ENCODE measurements around the gene CCT3. TPM values are rescaled to one million over a fixed set of nuclear protein-coding genes. Genes with fewer than 3 reads are reported as not detected.

The CCT3 gene
- total RNA-seq = 100 to 1,000 TPM in 3 of 4 donors, 10 to 100 TPM in 1; 91.4 to 198 (median 149) TPM

GRCh38 chr1:156338180-156338976 lies at the start of gene CCT3, which contains the start of gene TSACC:
Gene CCT3, minus strand, starts transcription at chr1:156338292. Its CDS starts 108 bp downstream, at chr1:156338184.
Gene TSACC, plus strand, starts transcription at chr1:156338526. Its CDS starts 1,232 bp downstream, at chr1:156339758.
- peak in 2 of 3 donors; percentile 51 to 80 for TF ChIP-seq POLR2AphosphoS5 (IDR thresholded peaks at IDR 0.05)
- TF ChIP-seq CTCF (IDR thresholded peaks at IDR 0.05) = no peak
- Histone ChIP-seq H3K36me3 (peaks cover 19% of the 10 kb centered on the region), H3K4me3 (peak within 1 kb of the TSS; percentile 68), H3K4me1 (peaks cover 16% of the 10 kb centered on the region), H3K9me3 (no peaks in the 10 kb centered on the region), H3K27ac (peak within 1 kb of the TSS; percentile 75), H3K27me3 (no peaks in the 10 kb centered on the region)
- peak; percentile 98 for DNase-seq (ENCODE audit: low spot score in 2 of 2)
- WGBS = 1% methylated on average over 23 of the region's 47 CpGs

GRCh38 chr1:156387870-156388173 lies 49.7 kb upstream of the CCT3 start:
- peaks cover 65% of the 10 kb centered on the region for H3K27me3 ChIP-seq

GRCh38 chr1:156386949-156387869 lies 49.1 kb upstream of the CCT3 start:
- Histone ChIP-seq H3K27ac (no peak overlapping the region), H3K4me3 (peak overlapping the region; percentile 30), H3K9me3 (no peaks in the 10 kb centered on the region), H3K36me3 (no peaks in the 10 kb centered on the region), H3K27me3 (peaks cover 62% of the 10 kb centered on the region), H3K4me1 (peaks cover 7% of the 10 kb centered on the region)
- TF ChIP-seq POLR2A (IDR thresholded peaks at IDR 0.05) = no peak
- no peak for TF ChIP-seq CTCF (IDR thresholded peaks at IDR 0.05)
- TF ChIP-seq EP300 (IDR thresholded peaks at IDR 0.05) = no peak
- WGBS = 90% methylated on average over 8 of the region's 8 CpGs
- no peak for DNase-seq (ENCODE audit: low spot score in 2 of 2)

More at GRCh38 chr1:156387870-156388173, 49.7 kb upstream of the CCT3 start:
- TF ChIP-seq CTCF (IDR thresholded peaks at IDR 0.05) = no peak
- TF ChIP-seq POLR2AphosphoS5 (IDR thresholded peaks at IDR 0.05) = no peak
- no peak for TF ChIP-seq EP300 (IDR thresholded peaks at IDR 0.05)
- TF ChIP-seq POLR2A (IDR thresholded peaks at IDR 0.05) = no peak
- no peaks in the 10 kb centered on the region for H3K9me3 ChIP-seq
- H3K27ac ChIP-seq = no peak overlapping the region
- no peaks in the 10 kb centered on the region for H3K36me3 ChIP-seq
- no CpG with 5 or more reads among the region's 15 CpGs for WGBS
- H3K4me3 ChIP-seq = peak overlapping the region; percentile 30
- DNase-seq (ENCODE audit: low spot score in 2 of 2) = no peak
- peaks cover 7% of the 10 kb centered on the region for H3K4me1 ChIP-seq

- Histone ChIP-seq H3K9me3 (no peaks in the 10 kb centered on the region), H3K27ac (no peak overlapping the region), H3K27me3 (peaks cover 55% of the 10 kb centered on the region), H3K36me3 (no peaks in the 10 kb centered on the region), H3K4me3 (no peak overlapping the region), H3K4me1 (peaks cover 7% of the 10 kb centered on the region)
- 83% methylated on average over 5 of the region's 6 CpGs for WGBS
- no peak for DNase-seq (ENCODE audit: low spot score in 2 of 2)
- TF ChIP-seq POLR2AphosphoS5 (IDR thresholded peaks at IDR 0.05) (no peak), POLR2A (IDR thresholded peaks at IDR 0.05) (no peak), EP300 (IDR thresholded peaks at IDR 0.05) (no peak), CTCF (IDR thresholded peaks at IDR 0.05) (no peak)
Observed at GRCh38 chr1:156386134-156386901, 48.2 kb upstream of the CCT3 start.
